Breast epithelium (tissue), 3 donors: ENCODE measurements around the gene ALDOB.

Experiments
- CTCF ChIP-seq, 3 donors: fragments of 450-650 bp; IDR thresholded peaks; one replicate each; pipeline ENCODE4 v1.5.1; 2016 to 2017; ENCODE audit warnings: antibody characterized with exemption in 3 of 3, mild to moderate bottlenecking in 3 of 3, moderate library complexity in 3 of 3
- POLR2A ChIP-seq: fragments of 450-650 bp; IDR thresholded peaks from one replicate; pipeline ENCODE4 v1.6.1; 2016; ENCODE audit warnings: antibody characterized with exemption, mild to moderate bottlenecking, moderate library complexity

GRCh38 chr9:101398068-101398929 lies 37.3 kb downstream of the ALDOB start, which contains the start of the genes MRPL50 and ZNF189:
- TF ChIP-seq POLR2A (peak; percentile 80), CTCF (IDR thresholded peaks at IDR 0.05) (no peak)
